CD4-positive, alpha-beta T cell (primary cell): ENCODE data around the gene ZNF366. TPM values are rescaled to one million over a fixed set of nuclear protein-coding genes. Genes with fewer than 3 reads are reported as not detected.

Experiments used
- ATAC-seq: fragments of 200-7000 bp; cut with Tn5 transposase; one replicate; pipeline ENCODE4 v1.10.0; 2022; ENCODE audit warnings: mild to moderate bottlenecking; ENCODE audit not compliant: poor library complexity
- CTCF ChIA-PET: fragments of 350-600 bp; sonication (Branson Sonifier 250); formaldehyde crosslinking; loops from one replicate; lab custom pipeline; 2021; ENCODE audit warnings: antibody characterized with exemption, inconsistent platforms; lab: Charles Lee
- POLR2A ChIA-PET: fragments of 350-600 bp; sonication (Branson Sonifier 250); formaldehyde crosslinking; loops from one replicate; lab custom pipeline; 2021; ENCODE audit warnings: antibody characterized with exemption, inconsistent platforms; lab: Charles Lee
- DNase-seq, 14 experiments: peaks; one replicate each; pipeline ENCODE4 v3.0.0-alpha.2; 2013 to 2020; ENCODE audit warnings: mixed read lengths in 2 of 14
- H3K27ac ChIP-seq, 2 donors: one replicate each; pipeline versions ENCODE4 v1.5.1 to v1.7.0; 2013; ENCODE audit warnings: low read length in 2 of 2, low read depth in 1 of 2, mild to moderate bottlenecking in 1 of 2
- H3K27me3 ChIP-seq, 2 experiments: 1 replicate in 1 of 2; 2 replicates in 1 of 2; pipeline versions ENCODE4 v1.6.1 to v1.7.0; 2013; ENCODE audit warnings: low read length in 2 of 2, control low read depth in 1 of 2, mild to moderate bottlenecking in 1 of 2, moderate library complexity in 1 of 2; ENCODE audit not compliant: insufficient read depth in 2 of 2, control insufficient read depth in 1 of 2
- H3K36me3 ChIP-seq: one replicate; pipeline ENCODE4 v1.6.1; 2013; ENCODE audit warnings: low read length, control low read depth; ENCODE audit not compliant: insufficient read depth
- H3K4me1 ChIP-seq: one replicate; pipeline ENCODE4 v1.6.1; 2013; ENCODE audit warnings: low read length, control low read depth; ENCODE audit not compliant: insufficient read depth
- H3K4me3 ChIP-seq: one replicate; pipeline ENCODE4 v1.5.1; 2013; ENCODE audit warnings: mild to moderate bottlenecking, low read length, moderate library complexity
- H3K9me3 ChIP-seq, 2 experiments: 1 replicate in 1 of 2; 2 replicates in 1 of 2; pipeline versions ENCODE4 v1.6.1 to v1.7.0; 2013; ENCODE audit warnings: low read length in 2 of 2, mild to moderate bottlenecking in 2 of 2, control low read depth in 1 of 2, moderate library complexity in 1 of 2; ENCODE audit not compliant: control insufficient read depth in 1 of 2, insufficient read depth in 1 of 2
- H3K27ac Mint-ChIP-seq: one replicate; pipeline ENCODE4 v1.8.0; 2020; ENCODE audit warnings: mixed read lengths
- H3K27me3 Mint-ChIP-seq: one replicate; pipeline ENCODE4 v1.8.0; 2021; ENCODE audit warnings: mixed read lengths
- H3K36me3 Mint-ChIP-seq: one replicate; pipeline ENCODE4 v1.8.0; 2021; ENCODE audit warnings: low read depth, mixed read lengths
- H3K4me1 Mint-ChIP-seq: one replicate; pipeline ENCODE4 v1.8.0; 2021; ENCODE audit warnings: low read depth, mixed read lengths
- H3K4me3 Mint-ChIP-seq: one replicate; pipeline ENCODE4 v1.8.0; 2020; ENCODE audit warnings: mild to moderate bottlenecking, mixed read lengths
- H3K9me3 Mint-ChIP-seq: one replicate; pipeline ENCODE4 v1.8.0; 2020; ENCODE audit warnings: mixed read lengths
- intact Hi-C, 2 experiments: fragments of 100-400 bp; cut with DNase I in 1 of 2; cut with micrococcal nuclease in 1 of 2; formaldehyde crosslinking; loops; one replicate each; pipeline versions ENCODE4 v1.15.1 to v1.9.0; 2023 to 2025; cut with DNase I, micrococcal nuclease
- total RNA-seq, 174 experiments: library from RNA in 2 of 174; stranded (reverse) in 2 of 174; gene quantifications; one replicate each; pipeline ENCODE4 v1.2.3 and lab custom pipeline; 2021 to 2026
- TF ChIP-seq, protein P1 (sequence below): fragments of 200-600 bp; IDR thresholded peaks from one replicate; pipeline ENCODE4 v1.8.0; 2022; ENCODE audit warnings: antibody characterized with exemption, mild to moderate bottlenecking

Gene ZNF366
- total RNA-seq, 2 experiments from 2014 or later: 0.06 to 0.14 TPM

GRCh38 chr5:72523960-72524582 is 16.9 kb upstream of the ZNF366 start:
- Histone ChIP-seq H3K36me3 (no peaks in the 10 kb centered on the region), H3K4me3 (no peak overlapping the region), H3K4me1 (no peaks in the 10 kb centered on the region), H3K27ac (no peak overlapping the region), H3K9me3 (no peaks in the 10 kb centered on the region), H3K27me3 (no peaks in the 10 kb centered on the region)
- peak in 2 of 14 experiments; percentile 21 to 25 for DNase-seq
- TF ChIP-seq, protein P1, sequence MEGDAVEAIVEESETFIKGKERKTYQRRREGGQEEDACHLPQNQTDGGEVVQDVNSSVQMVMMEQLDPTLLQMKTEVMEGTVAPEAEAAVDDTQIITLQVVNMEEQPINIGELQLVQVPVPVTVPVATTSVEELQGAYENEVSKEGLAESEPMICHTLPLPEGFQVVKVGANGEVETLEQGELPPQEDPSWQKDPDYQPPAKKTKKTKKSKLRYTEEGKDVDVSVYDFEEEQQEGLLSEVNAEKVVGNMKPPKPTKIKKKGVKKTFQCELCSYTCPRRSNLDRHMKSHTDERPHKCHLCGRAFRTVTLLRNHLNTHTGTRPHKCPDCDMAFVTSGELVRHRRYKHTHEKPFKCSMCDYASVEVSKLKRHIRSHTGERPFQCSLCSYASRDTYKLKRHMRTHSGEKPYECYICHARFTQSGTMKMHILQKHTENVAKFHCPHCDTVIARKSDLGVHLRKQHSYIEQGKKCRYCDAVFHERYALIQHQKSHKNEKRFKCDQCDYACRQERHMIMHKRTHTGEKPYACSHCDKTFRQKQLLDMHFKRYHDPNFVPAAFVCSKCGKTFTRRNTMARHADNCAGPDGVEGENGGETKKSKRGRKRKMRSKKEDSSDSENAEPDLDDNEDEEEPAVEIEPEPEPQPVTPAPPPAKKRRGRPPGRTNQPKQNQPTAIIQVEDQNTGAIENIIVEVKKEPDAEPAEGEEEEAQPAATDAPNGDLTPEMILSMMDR: no peak
- Mint-ChIP-seq H3K4me3 (no peak overlapping the region), H3K27ac (no peak overlapping the region), H3K9me3 (peaks cover 5% of the 10 kb centered on the region), H3K4me1 (no peaks in the 10 kb centered on the region), H3K36me3 (no peaks in the 10 kb centered on the region), H3K27me3 (no peaks in the 10 kb centered on the region)
- no peak for ATAC-seq
- intact Hi-C loops: no loop called here
- POLR2A ChIA-PET: no interaction called here
- CTCF ChIA-PET: interaction anchor here (1.0 to 1.2 kb wide), 2 partner anchors 11 to 158 kb away, joined by 3 read pairs; no protein-coding TSS in a partner anchor

DNA sequence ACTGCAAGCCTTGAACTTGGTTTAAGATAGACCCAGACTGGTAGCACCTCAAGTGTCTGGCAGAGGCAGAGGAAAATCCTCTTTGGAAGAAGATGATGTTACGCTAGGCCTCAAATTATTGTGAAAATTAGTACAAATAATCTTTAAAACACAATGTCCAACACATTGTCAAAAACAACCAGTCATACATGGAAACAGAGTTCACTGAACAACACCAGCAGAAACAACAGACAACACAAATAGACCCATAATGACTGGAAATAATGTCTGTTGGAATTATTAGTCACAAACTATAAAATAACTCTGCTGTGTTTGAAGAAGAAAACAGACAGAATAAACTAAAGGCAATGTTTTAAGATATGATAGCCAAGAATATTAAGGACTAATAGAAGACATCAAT is 15.4 kb upstream of the ZNF366 start:
- no peak overlapping the region for H3K4me3 Mint-ChIP-seq
- H3K4me1 Mint-ChIP-seq: no peaks in the 10 kb centered on the region
- peaks cover 5% of the 10 kb centered on the region for H3K9me3 Mint-ChIP-seq
- ChIA-PET POLR2A (no interaction called here), CTCF (no interaction called here)
- Histone ChIP-seq H3K36me3 (no peaks in the 10 kb centered on the region), H3K4me3 (no peak overlapping the region), H3K9me3 (no peaks in the 10 kb centered on the region), H3K27me3 (no peaks in the 10 kb centered on the region), H3K4me1 (no peaks in the 10 kb centered on the region), H3K27ac (no peak overlapping the region)
- intact Hi-C loops: no loop called here
- H3K36me3 Mint-ChIP-seq: no peaks in the 10 kb centered on the region
- ATAC-seq: no peak
- no peak overlapping the region for H3K27ac Mint-ChIP-seq
- TF ChIP-seq, protein P1: no peak
- no peaks in the 10 kb centered on the region for H3K27me3 Mint-ChIP-seq
- no peak for DNase-seq

- CTCF ChIA-PET: no interaction called here
- H3K4me3 Mint-ChIP-seq: no peak overlapping the region
- no peaks in the 10 kb centered on the region for H3K9me3 ChIP-seq
- DNase-seq (no peak), ATAC-seq (no peak)
- H3K27ac ChIP-seq: no peak overlapping the region
- no peaks in the 10 kb centered on the region for H3K27me3 ChIP-seq
- no peaks in the 10 kb centered on the region for H3K4me1 Mint-ChIP-seq
- H3K27ac Mint-ChIP-seq: no peak overlapping the region
- intact Hi-C loops: no loop called here
- no peaks in the 10 kb centered on the region for H3K36me3 Mint-ChIP-seq
- H3K4me1 ChIP-seq: no peaks in the 10 kb centered on the region
- no peak overlapping the region for H3K4me3 ChIP-seq
- POLR2A ChIA-PET: no interaction called here
- H3K9me3 Mint-ChIP-seq: peaks cover 3% of the 10 kb centered on the region
- TF ChIP-seq, protein P1: no peak
- H3K36me3 ChIP-seq: no peaks in the 10 kb centered on the region
- H3K27me3 Mint-ChIP-seq: no peaks in the 10 kb centered on the region
These were observed 11.9 kb upstream of the ZNF366 start for GRCh38 chr5:72519111-72519510.
